HL-60 (cell line): ENCODE data around the gene TBXT.

Experiments
- CTCF ChIP-seq: IDR thresholded peaks from one replicate; pipeline ENCODE4 v1.5.1; 2011; ENCODE audit warnings: low read length, control low read depth, inconsistent platforms; ENCODE audit not compliant: insufficient read depth
- POLR2AphosphoS5 ChIP-seq: IDR thresholded peaks from 2 replicates; pipeline ENCODE4 v1.6.1; 2012; ENCODE audit warnings: low read depth
- REST ChIP-seq: IDR thresholded peaks from 2 replicates; pipeline ENCODE4 v1.6.1; 2012; ENCODE audit warnings: low read depth; ENCODE audit not compliant: insufficient replicate concordance

- TF ChIP-seq POLR2AphosphoS5 (no peak), REST (no peak), CTCF (no peak)
Measured at GRCh38 chr6:166157930-166158617, 9.6 kb downstream of the TBXT start.
